ENCODE measurements around the gene VASP.
A peak's percentile ranks its signal among the peaks of the same experiment; 100 is the strongest.

Gene VASP

DNA sequence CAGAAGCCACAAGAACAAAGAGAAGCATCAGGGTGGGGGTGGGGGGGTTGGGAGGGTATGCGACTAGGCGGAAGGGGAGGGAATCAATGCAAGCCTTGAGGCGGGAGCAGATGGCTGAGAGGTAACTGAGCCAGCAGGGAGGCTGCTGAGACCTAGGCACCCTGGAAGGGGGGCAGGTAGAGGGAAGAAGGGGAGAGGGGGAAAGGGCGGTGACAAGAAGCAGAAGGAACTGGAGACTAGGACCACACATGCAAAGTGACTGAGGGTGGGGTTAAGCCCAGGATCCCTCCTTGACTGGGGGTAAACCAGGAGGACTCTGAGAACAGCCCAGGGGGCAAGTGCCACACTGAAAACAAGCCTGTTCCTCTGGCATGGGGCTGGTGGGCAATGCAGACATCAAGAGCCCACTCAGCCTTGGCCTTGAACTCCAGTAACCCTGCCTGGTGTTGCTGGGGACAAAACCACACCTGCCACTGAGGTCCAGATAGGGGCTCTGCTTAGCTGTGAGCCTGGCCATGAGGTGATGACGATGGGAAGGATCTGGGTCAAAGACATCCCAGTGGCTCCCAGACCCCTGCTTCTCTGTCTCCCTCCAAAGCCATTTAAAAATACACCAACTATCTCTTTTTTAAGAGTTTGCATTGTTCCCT lies 57.0 kb downstream of the VASP start:
- Histone ChIP-seq H3K4me1 (ENCODE audit: control insufficient read depth in 1 of 2, insufficient read depth in 1 of 2, low read depth in 1 of 2, low read length in 1 of 2) (no peaks in the 10 kb centered on the region), H3K4me3 (ENCODE audit: low read depth in 1 of 2, low read length in 1 of 2) (no peak overlapping the region), H3K9me3 (no peaks in the 10 kb centered on the region), H3K36me3 (no peaks in the 10 kb centered on the region), H3K27me3 (no peaks in the 10 kb centered on the region), H3K27ac (no peak overlapping the region)
- no peak for TF ChIP-seq CTCF (IDR thresholded peaks at IDR 0.05)

DNA sequence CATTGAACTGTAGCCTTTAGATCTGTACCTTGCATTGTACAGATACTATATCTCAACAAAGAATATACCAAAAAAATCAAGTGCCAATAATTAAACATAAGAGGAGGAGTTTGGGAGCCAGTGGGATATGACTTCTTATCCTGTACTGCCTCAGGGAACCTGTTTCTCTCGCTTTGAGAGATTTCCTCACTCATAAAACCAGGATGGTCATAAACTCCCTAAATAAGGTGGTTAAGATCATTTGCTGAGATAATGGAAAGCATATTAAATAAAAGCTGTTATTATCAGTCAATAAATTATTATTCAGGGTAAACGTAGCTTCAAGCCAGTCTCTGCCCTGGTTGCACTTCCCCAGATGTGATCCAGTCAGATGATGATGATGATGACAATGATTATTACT lies 60.3 kb downstream of the VASP start:
- no peaks in the 10 kb centered on the region for H3K36me3 ChIP-seq
- no peak for TF ChIP-seq CTCF (IDR thresholded peaks at IDR 0.05)
- no peaks in the 10 kb centered on the region for H3K27me3 ChIP-seq
- no peaks in the 10 kb centered on the region for H3K4me1 ChIP-seq (ENCODE audit: control insufficient read depth in 1 of 2, insufficient read depth in 1 of 2, low read depth in 1 of 2, low read length in 1 of 2)
- H3K4me3 ChIP-seq (ENCODE audit: low read depth in 1 of 2, low read length in 1 of 2): no peak overlapping the region
- no peak overlapping the region for H3K27ac ChIP-seq
- H3K9me3 ChIP-seq: no peaks in the 10 kb centered on the region

DNA sequence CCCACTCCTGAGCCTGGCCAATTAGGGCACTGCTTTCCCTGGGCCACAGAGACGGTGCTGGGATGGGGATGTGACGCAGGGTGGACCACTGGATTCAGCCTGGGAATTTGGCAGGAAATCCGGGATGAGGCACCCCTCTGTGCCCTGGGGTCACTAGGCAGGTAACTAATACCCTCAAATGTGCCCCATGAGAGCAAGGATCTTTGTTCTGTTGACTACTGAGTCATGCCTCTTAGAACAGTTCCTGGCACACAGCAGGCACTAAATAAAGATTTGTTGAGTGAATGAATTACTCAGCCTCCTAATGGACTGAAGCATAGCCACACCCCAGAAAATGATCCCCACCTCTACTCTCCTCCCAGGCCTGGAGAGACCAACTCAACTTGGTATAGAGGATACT lies 61.5 kb downstream of the VASP start:
- Histone ChIP-seq H3K4me3 (ENCODE audit: low read depth in 1 of 2, low read length in 1 of 2) (no peak overlapping the region), H3K36me3 (no peaks in the 10 kb centered on the region), H3K4me1 (ENCODE audit: control insufficient read depth in 1 of 2, insufficient read depth in 1 of 2, low read depth in 1 of 2, low read length in 1 of 2) (no peaks in the 10 kb centered on the region), H3K9me3 (no peaks in the 10 kb centered on the region), H3K27me3 (no peaks in the 10 kb centered on the region), H3K27ac (no peak overlapping the region)
- no peak for TF ChIP-seq CTCF (IDR thresholded peaks at IDR 0.05)

GRCh38 chr19:45569619-45570421 lies 62.5 kb downstream of the VASP start:
- Histone ChIP-seq H3K36me3 (no peaks in the 10 kb centered on the region), H3K27me3 (no peaks in the 10 kb centered on the region), H3K9me3 (no peaks in the 10 kb centered on the region), H3K27ac (no peak overlapping the region), H3K4me3 (ENCODE audit: low read depth in 1 of 2, low read length in 1 of 2) (no peak overlapping the region), H3K4me1 (ENCODE audit: control insufficient read depth in 1 of 2, insufficient read depth in 1 of 2, low read depth in 1 of 2, low read length in 1 of 2) (no peaks in the 10 kb centered on the region)
- TF ChIP-seq CTCF (IDR thresholded peaks at IDR 0.05): peak; percentile 82

- H3K4me1 ChIP-seq (ENCODE audit: control insufficient read depth in 1 of 2, insufficient read depth in 1 of 2, low read depth in 1 of 2, low read length in 1 of 2): no peaks in the 10 kb centered on the region
- H3K9me3 ChIP-seq: no peaks in the 10 kb centered on the region
- no peaks in the 10 kb centered on the region for H3K36me3 ChIP-seq
- H3K4me3 ChIP-seq (ENCODE audit: low read depth in 1 of 2, low read length in 1 of 2): no peak overlapping the region
- no peak overlapping the region for H3K27ac ChIP-seq
- no peaks in the 10 kb centered on the region for H3K27me3 ChIP-seq
- no peak for TF ChIP-seq CTCF (IDR thresholded peaks at IDR 0.05)
These were observed 64.4 kb downstream of the VASP start for GRCh38 chr19:45571457-45572220.
